GM12878 (cell line): ENCODE results near the gene YAE1.

ENCODE experiments used
- CBFB ChIP-seq: IDR thresholded peaks from 2 replicates; pipeline ENCODE4 v1.6.1; 2016; ENCODE audit warnings: antibody characterized with exemption, low read depth
- CHD2 ChIP-seq: IDR thresholded peaks from 2 replicates; pipeline ENCODE4 v1.6.1; 2011; ENCODE audit warnings: low read depth, low read length, improper control_type of control experiment, borderline replicate concordance
- CREB1 ChIP-seq: IDR thresholded peaks from 2 replicates; pipeline ENCODE4 v1.6.1; 2012; ENCODE audit warnings: low read depth, mild to moderate bottlenecking, inconsistent platforms
- CTCF ChIP-seq, 3 experiments: IDR thresholded peaks in 2 of 3; conservative IDR thresholded peaks in 1 of 3; 2 replicates each; pipeline ENCODE4 v1.5.1; 2011; ENCODE audit warnings: low read depth in 3 of 3, low read length in 3 of 3, mild to moderate bottlenecking in 3 of 3, control low read depth in 2 of 3, moderate library complexity in 2 of 3, inconsistent platforms in 1 of 3, mixed read lengths in 1 of 3; ENCODE audit not compliant: control insufficient read depth in 2 of 3, insufficient read depth in 1 of 3; ENCODE audit errors: extremely low read depth in 1 of 3
- EZH2 ChIP-seq: IDR thresholded peaks from 2 replicates; pipeline ENCODE4 v1.6.1; 2012; ENCODE audit warnings: low read depth, mild to moderate bottlenecking, control low read depth, inconsistent platforms, low read length, borderline replicate concordance; ENCODE audit not compliant: control insufficient read depth
- GATAD2B ChIP-seq: fragments of 450-650 bp; conservative IDR thresholded peaks from 2 replicates; pipeline ENCODE4 v1.6.1; 2017; ENCODE audit warnings: low read depth, mild to moderate bottlenecking, moderate library complexity
- HCFC1 ChIP-seq: fragments of 150-350 bp; IDR thresholded peaks from 2 replicates; pipeline ENCODE4 v1.6.1; 2014; ENCODE audit warnings: low read length
- HDAC2 ChIP-seq: fragments of 200-600 bp; sonication (generic); IDR thresholded peaks from 2 replicates; pipeline ENCODE4 v1.6.1; 2017
- JUND ChIP-seq: IDR thresholded peaks from 2 replicates; pipeline ENCODE4 v1.6.1; 2012; ENCODE audit warnings: low read depth, mild to moderate bottlenecking, low read length, improper control_type of control experiment, moderate library complexity
- POLR2A ChIP-seq: IDR thresholded peaks from 2 replicates; pipeline ENCODE4 v1.6.1; 2011; ENCODE audit warnings: low read depth, mild to moderate bottlenecking, low read length
- USF1 ChIP-seq: IDR thresholded peaks from 2 replicates; pipeline ENCODE4 v1.6.1; 2011; ENCODE audit warnings: borderline replicate concordance, low read depth, mild to moderate bottlenecking, moderate library complexity, mixed read lengths, low read length; ENCODE audit not compliant: insufficient read depth; ENCODE audit errors: extremely low read length
- ZNF274 ChIP-seq: IDR thresholded peaks from one replicate; pipeline ENCODE4 v1.8.0; 2011; ENCODE audit not compliant: insufficient read length, insufficient read depth
- TF ChIP-seq, protein P1 (sequence below): fragments of 450-650 bp; IDR thresholded peaks from 2 replicates; pipeline ENCODE4 v1.6.1; 2016; ENCODE audit warnings: mild to moderate bottlenecking, moderate library complexity, borderline replicate concordance

- TF ChIP-seq ZNF274 (no peak), CTCF (IDR thresholded peaks at IDR 0.05 in 2 of 3, conservative IDR thresholded peaks at IDR 0.05 in 1 of 3; ENCODE audit: control insufficient read depth in 2 of 3, extremely low read depth in 1 of 3, insufficient read depth in 1 of 3, low read depth in 3 of 3, low read length in 3 of 3) (no peak), JUND (no peak), EZH2 (no peak), GATAD2B (no peak), HDAC2 (no peak), CHD2 (no peak), CREB1 (no peak), USF1 (no peak), POLR2A (no peak), CBFB (no peak), HCFC1 (no peak)
- TF ChIP-seq, protein P1, sequence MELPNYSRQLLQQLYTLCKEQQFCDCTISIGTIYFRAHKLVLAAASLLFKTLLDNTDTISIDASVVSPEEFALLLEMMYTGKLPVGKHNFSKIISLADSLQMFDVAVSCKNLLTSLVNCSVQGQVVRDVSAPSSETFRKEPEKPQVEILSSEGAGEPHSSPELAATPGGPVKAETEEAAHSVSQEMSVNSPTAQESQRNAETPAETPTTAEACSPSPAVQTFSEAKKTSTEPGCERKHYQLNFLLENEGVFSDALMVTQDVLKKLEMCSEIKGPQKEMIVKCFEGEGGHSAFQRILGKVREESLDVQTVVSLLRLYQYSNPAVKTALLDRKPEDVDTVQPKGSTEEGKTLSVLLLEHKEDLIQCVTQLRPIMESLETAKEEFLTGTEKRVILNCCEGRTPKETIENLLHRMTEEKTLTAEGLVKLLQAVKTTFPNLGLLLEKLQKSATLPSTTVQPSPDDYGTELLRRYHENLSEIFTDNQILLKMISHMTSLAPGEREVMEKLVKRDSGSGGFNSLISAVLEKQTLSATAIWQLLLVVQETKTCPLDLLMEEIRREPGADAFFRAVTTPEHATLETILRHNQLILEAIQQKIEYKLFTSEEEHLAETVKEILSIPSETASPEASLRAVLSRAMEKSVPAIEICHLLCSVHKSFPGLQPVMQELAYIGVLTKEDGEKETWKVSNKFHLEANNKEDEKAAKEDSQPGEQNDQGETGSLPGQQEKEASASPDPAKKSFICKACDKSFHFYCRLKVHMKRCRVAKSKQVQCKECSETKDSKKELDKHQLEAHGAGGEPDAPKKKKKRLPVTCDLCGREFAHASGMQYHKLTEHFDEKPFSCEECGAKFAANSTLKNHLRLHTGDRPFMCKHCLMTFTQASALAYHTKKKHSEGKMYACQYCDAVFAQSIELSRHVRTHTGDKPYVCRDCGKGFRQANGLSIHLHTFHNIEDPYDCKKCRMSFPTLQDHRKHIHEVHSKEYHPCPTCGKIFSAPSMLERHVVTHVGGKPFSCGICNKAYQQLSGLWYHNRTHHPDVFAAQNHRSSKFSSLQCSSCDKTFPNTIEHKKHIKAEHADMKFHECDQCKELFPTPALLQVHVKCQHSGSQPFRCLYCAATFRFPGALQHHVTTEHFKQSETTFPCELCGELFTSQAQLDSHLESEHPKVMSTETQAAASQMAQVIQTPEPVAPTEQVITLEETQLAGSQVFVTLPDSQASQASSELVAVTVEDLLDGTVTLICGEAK, result no peak
These were observed 40.1 kb downstream of the YAE1 start for GRCh38 chr7:39606352-39606751.
